Measurements from ENCODE around the gene FRY.

DNA sequence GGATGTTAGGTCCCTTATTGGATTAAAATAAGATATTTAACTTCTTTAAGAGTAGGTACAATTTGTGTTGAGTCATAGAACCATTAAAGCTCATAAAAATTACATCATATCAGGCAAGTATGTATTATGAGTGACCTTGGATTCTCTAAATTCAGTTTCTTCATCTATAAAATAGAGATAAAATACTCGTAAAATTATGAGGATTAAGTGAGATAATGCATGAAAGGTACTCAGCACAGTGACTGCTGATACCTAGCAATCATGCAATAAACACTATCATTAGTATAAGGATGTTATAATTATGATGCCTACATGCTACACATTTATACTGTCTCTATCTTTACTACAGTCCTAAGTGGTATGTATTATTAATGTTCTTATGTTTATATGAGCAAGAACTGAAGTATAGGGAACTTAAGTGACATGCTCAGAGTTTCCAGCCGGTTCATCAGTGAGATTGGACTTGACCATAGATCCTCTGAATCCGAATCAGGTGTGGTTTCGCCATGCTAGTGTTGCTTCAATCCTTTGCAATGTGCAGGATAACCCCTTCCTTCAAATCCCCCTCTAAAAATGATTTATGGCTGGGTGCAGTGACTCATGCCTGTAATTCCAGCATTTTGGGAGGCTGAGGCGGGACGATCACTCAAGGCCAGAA lies 22.9 kb upstream of the FRY start:
- TF ChIP-seq, protein P1, sequence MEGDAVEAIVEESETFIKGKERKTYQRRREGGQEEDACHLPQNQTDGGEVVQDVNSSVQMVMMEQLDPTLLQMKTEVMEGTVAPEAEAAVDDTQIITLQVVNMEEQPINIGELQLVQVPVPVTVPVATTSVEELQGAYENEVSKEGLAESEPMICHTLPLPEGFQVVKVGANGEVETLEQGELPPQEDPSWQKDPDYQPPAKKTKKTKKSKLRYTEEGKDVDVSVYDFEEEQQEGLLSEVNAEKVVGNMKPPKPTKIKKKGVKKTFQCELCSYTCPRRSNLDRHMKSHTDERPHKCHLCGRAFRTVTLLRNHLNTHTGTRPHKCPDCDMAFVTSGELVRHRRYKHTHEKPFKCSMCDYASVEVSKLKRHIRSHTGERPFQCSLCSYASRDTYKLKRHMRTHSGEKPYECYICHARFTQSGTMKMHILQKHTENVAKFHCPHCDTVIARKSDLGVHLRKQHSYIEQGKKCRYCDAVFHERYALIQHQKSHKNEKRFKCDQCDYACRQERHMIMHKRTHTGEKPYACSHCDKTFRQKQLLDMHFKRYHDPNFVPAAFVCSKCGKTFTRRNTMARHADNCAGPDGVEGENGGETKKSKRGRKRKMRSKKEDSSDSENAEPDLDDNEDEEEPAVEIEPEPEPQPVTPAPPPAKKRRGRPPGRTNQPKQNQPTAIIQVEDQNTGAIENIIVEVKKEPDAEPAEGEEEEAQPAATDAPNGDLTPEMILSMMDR (conservative IDR thresholded peaks at IDR 0.05): no peak
- no peak for TF ChIP-seq EZH2 (IDR thresholded peaks at IDR 0.05; ENCODE audit: low read depth)

Measured in PC-9 (cell line).